ENCODE results near the gene HIRIP3. TPM values are rescaled to one million over a fixed set of nuclear protein-coding genes. Genes with fewer than 3 reads are reported as not detected.

The HIRIP3 gene
- total RNA-seq, 6 experiments from 2014 or later: 5.2 to 12.9 (median 9.0) TPM

- Histone ChIP-seq H3K36me3 (peaks cover 0 to 85% (median 44%) of the 10 kb centered on the region in 4 donors), H3K27ac (no peak overlapping the region), H3K9me3 (no peaks in the 10 kb centered on the region), H3K4me3 (no peak overlapping the region), H3K4me1 (no peaks in the 10 kb centered on the region), H3K27me3 (no peaks in the 10 kb centered on the region)
- intact Hi-C loops (cut with DNase I): no loop called here
- no peak for TF ChIP-seq POLR2A (IDR thresholded peaks at IDR 0.05)
- TF ChIP-seq CTCF (IDR thresholded peaks at IDR 0.05): no peak
- ATAC-seq: no peak
- 80% methylated on average over 4 of the region's 6 CpGs for WGBS (ENCODE audit: insufficient coverage, low coverage, low lambda C conversion rate, missing lambda C conversion rate)
- no peak for DNase-seq
Measured at GRCh38 chr16:29984137-29984763, 11.2 kb downstream of the HIRIP3 start.

GRCh38 chr16:29983420-29984136, 11.8 kb downstream of the HIRIP3 start:
- Histone ChIP-seq H3K4me1 (no peaks in the 10 kb centered on the region), H3K9me3 (no peaks in the 10 kb centered on the region), H3K36me3 (peaks cover 5 to 92% (median 48%) of the 10 kb centered on the region in 4 donors), H3K4me3 (no peak overlapping the region), H3K27me3 (no peaks in the 10 kb centered on the region), H3K27ac (no peak overlapping the region)
- intact Hi-C loops (cut with DNase I): no loop called here
- peak in 1 of 3 donors; percentile 28 for DNase-seq
- ATAC-seq: no peak
- TF ChIP-seq POLR2A (IDR thresholded peaks at IDR 0.05) (no peak), CTCF (IDR thresholded peaks at IDR 0.05) (no peak)
- WGBS (ENCODE audit: insufficient coverage, low coverage, low lambda C conversion rate, missing lambda C conversion rate): 78% methylated on average over 12 of the region's 12 CpGs

- Histone ChIP-seq H3K27me3 (no peaks in the 10 kb centered on the region), H3K27ac (no peak overlapping the region), H3K9me3 (no peaks in the 10 kb centered on the region), H3K36me3 (peaks cover 5 to 99% (median 49%) of the 10 kb centered on the region in 4 donors), H3K4me3 (no peak overlapping the region), H3K4me1 (no peaks in the 10 kb centered on the region)
- no peak for TF ChIP-seq POLR2A (IDR thresholded peaks at IDR 0.05)
- no peak for TF ChIP-seq CTCF (IDR thresholded peaks at IDR 0.05)
- intact Hi-C loops (cut with DNase I): no loop called here
- DNase-seq (peak in 1 of 3 donors; percentile 38), ATAC-seq (no peak)
- WGBS (ENCODE audit: insufficient coverage, low coverage, low lambda C conversion rate, missing lambda C conversion rate): 86% methylated on average over 4 of the region's 24 CpGs
Measured at GRCh38 chr16:29982560-29983419, 12.6 kb downstream of the HIRIP3 start.

- WGBS (ENCODE audit: insufficient coverage, low coverage, low lambda C conversion rate, missing lambda C conversion rate): 79% methylated on average over 2 of the region's 9 CpGs
Measured at GRCh38 chr16:29978564-29979270, 16.7 kb downstream of the HIRIP3 start.

More at GRCh38 chr16:29978564-29979270, 16.7 kb downstream of the HIRIP3 start:
- DNase-seq (no peak), ATAC-seq (no peak)
- Histone ChIP-seq H3K9me3 (no peaks in the 10 kb centered on the region), H3K4me1 (peaks cover 0 to 22% (median 10%) of the 10 kb centered on the region in 4 donors), H3K4me3 (no peak overlapping the region), H3K36me3 (peaks cover 5 to 61% (median 28%) of the 10 kb centered on the region in 4 donors), H3K27ac (no peak overlapping the region), H3K27me3 (no peaks in the 10 kb centered on the region)
- TF ChIP-seq CTCF (IDR thresholded peaks at IDR 0.05) (no peak), POLR2A (IDR thresholded peaks at IDR 0.05) (no peak)
- intact Hi-C loops (cut with DNase I): no loop called here

Measured in right lobe of liver (tissue), 6 donors.